Neural cell (in vitro differentiated cells): ENCODE results near the gene RUFY4. TPM values are rescaled to one million over a fixed set of nuclear protein-coding genes. Genes with fewer than 3 reads are reported as not detected.

Experiments used
- H2AFZ ChIP-seq: fragments of 200-600, 300-800 bp; sonication (generic), shearing (Covaris generic); 2 replicates; pipeline ENCODE4 v1.6.0; 2014; ENCODE audit warnings: low read depth, mild to moderate bottlenecking, antibody characterized with exemption, low read length, moderate library complexity
- H3F3A ChIP-seq: fragments of 200-600 bp; shearing (Covaris generic); 2 replicates; pipeline ENCODE4 v1.6.1; 2016; ENCODE audit warnings: mild to moderate bottlenecking, moderate library complexity, mixed read lengths, antibody characterized with exemption, low read length; ENCODE audit not compliant: insufficient read depth, poor library complexity, severe bottlenecking
- H3K27ac ChIP-seq: fragments of 200-600, 300-800 bp; sonication (generic), shearing (Covaris generic); 2 replicates; pipeline ENCODE4 v1.5.1; 2014; ENCODE audit warnings: mild to moderate bottlenecking, low read length, moderate library complexity
- H3K27me3 ChIP-seq: fragments of 300-800, 200-600 bp; sonication (generic), shearing (Covaris generic); 2 replicates; pipeline ENCODE4 v1.6.0; 2014; ENCODE audit warnings: mild to moderate bottlenecking, low read depth, low read length, moderate library complexity; ENCODE audit not compliant: insufficient read depth
- H3K36me3 ChIP-seq: fragments of 300-800, 200-600 bp; sonication (generic), shearing (Covaris generic); 2 replicates; pipeline ENCODE4 v1.5.1; 2014; ENCODE audit warnings: mild to moderate bottlenecking, antibody characterized with exemption, low read length, moderate library complexity; ENCODE audit not compliant: insufficient read depth
- H3K4me2 ChIP-seq: fragments of 300-800, 200-600 bp; sonication (generic), shearing (Covaris generic); 2 replicates; pipeline ENCODE4 v1.6.0; 2014; ENCODE audit warnings: mild to moderate bottlenecking, low read length
- H3K4me3 ChIP-seq: fragments of 300-800, 200-600 bp; sonication (generic), shearing (Covaris generic); 2 replicates; pipeline ENCODE4 v1.5.1; 2014; ENCODE audit warnings: mild to moderate bottlenecking, low read length, moderate library complexity
- H3K79me2 ChIP-seq: fragments of 200-600 bp; shearing (Covaris generic); replicated peaks from 2 replicates; pipeline ENCODE4 v1.6.0; 2014; ENCODE audit warnings: mild to moderate bottlenecking, low read length, moderate library complexity; ENCODE audit not compliant: insufficient read depth
- H3K9ac ChIP-seq: fragments of 300-800, 200-600 bp; sonication (generic), shearing (Covaris generic); 2 replicates; pipeline ENCODE4 v1.6.1; 2016; ENCODE audit warnings: mild to moderate bottlenecking, low read length, mixed read lengths
- H3K9me2 ChIP-seq: fragments of 200-600 bp; shearing (Covaris generic); 2 replicates; pipeline ENCODE4 v1.6.1; 2016; ENCODE audit warnings: mild to moderate bottlenecking, low read length, mixed read lengths; ENCODE audit not compliant: insufficient read depth
- H3K9me3 ChIP-seq: fragments of 200-600, 300-800 bp; sonication (generic), shearing (Covaris generic); 2 replicates; pipeline ENCODE4 v1.6.1; 2016; ENCODE audit warnings: mild to moderate bottlenecking, mixed run types, low read length, moderate library complexity, mixed read lengths
- H4K20me1 ChIP-seq: fragments of 200-600 bp; shearing (Covaris generic); 2 replicates; pipeline ENCODE4 v1.6.1; 2016; ENCODE audit warnings: mild to moderate bottlenecking, mixed run types; ENCODE audit not compliant: insufficient read depth
- CTCF ChIP-seq: fragments of 450-650 bp; IDR thresholded peaks from 2 replicates; pipeline ENCODE4 v1.5.1; 2014; ENCODE audit warnings: antibody characterized with exemption, mild to moderate bottlenecking, moderate library complexity; ENCODE audit not compliant: poor library complexity, severe bottlenecking
- EP300 ChIP-seq: fragments of 450-650 bp; conservative IDR thresholded peaks from 2 replicates; pipeline ENCODE4 v1.6.1; 2014; ENCODE audit warnings: antibody characterized with exemption, mild to moderate bottlenecking, moderate library complexity; ENCODE audit not compliant: poor library complexity, severe bottlenecking
- EZH2 ChIP-seq: fragments of 200-600, 300-800 bp; shearing (Covaris generic), sonication (generic); IDR thresholded peaks from 2 replicates; pipeline ENCODE4 v1.6.1; 2014; ENCODE audit warnings: antibody characterized with exemption, low read length, borderline replicate concordance, mild to moderate bottlenecking; ENCODE audit not compliant: insufficient read depth, poor library complexity, severe bottlenecking
- MXI1 ChIP-seq: fragments of 450-650 bp; conservative IDR thresholded peaks from 2 replicates; pipeline ENCODE4 v1.6.1; 2014; ENCODE audit warnings: antibody characterized with exemption, mild to moderate bottlenecking; ENCODE audit not compliant: poor library complexity, severe bottlenecking
- POLR2AphosphoS5 ChIP-seq: IDR thresholded peaks from 2 replicates; pipeline ENCODE4 v1.6.1; 2012
- RAD21 ChIP-seq: fragments of 450-650 bp; conservative IDR thresholded peaks from 2 replicates; pipeline ENCODE4 v1.6.1; 2014; ENCODE audit warnings: antibody characterized with exemption, mild to moderate bottlenecking, moderate library complexity
- REST ChIP-seq: IDR thresholded peaks from 2 replicates; pipeline ENCODE4 v1.6.1; 2012; ENCODE audit warnings: borderline replicate concordance
- SMC3 ChIP-seq: fragments of 450-650 bp; conservative IDR thresholded peaks from 2 replicates; pipeline ENCODE4 v1.6.1; 2014; ENCODE audit warnings: antibody characterized with exemption, mild to moderate bottlenecking, moderate library complexity; ENCODE audit not compliant: poor library complexity
- TAF1 ChIP-seq: IDR thresholded peaks from 2 replicates; pipeline ENCODE4 v1.6.1; 2012; ENCODE audit warnings: low read depth
- polyA plus RNA-seq: library from polyadenylated mRNA; depleted of rRNA; stranded (reverse); fragments of >200 nt; gene quantifications from 2 replicates; pipeline ENCODE4 v1.2.3, GENCODE V29; 2014

RUFY4 gene
- polyA plus RNA-seq, 1 donor from 2014 or later: not detected

GRCh38 chr2:218028562-218029348 lies 40.3 kb upstream of the RUFY4 start:
- no peaks in the 10 kb centered on the region for H3K79me2 ChIP-seq

GRCh38 chr2:218029366-218030360 lies 39.4 kb upstream of the RUFY4 start:
- H3K4me2 ChIP-seq: no peak overlapping the region
- no peak overlapping the region for H3K27ac ChIP-seq
- H3F3A ChIP-seq: no peaks in the 10 kb centered on the region
- peaks cover 19% of the 10 kb centered on the region for H3K27me3 ChIP-seq
- no peaks in the 10 kb centered on the region for H4K20me1 ChIP-seq
- no peaks in the 10 kb centered on the region for H3K9me3 ChIP-seq
- H3K36me3 ChIP-seq: no peaks in the 10 kb centered on the region
- H2AFZ ChIP-seq: no peak overlapping the region
- H3K4me3 ChIP-seq: no peak overlapping the region
- H3K9me2 ChIP-seq: no peaks in the 10 kb centered on the region
- TF ChIP-seq CTCF (no peak), MXI1 (no peak), SMC3 (no peak), POLR2AphosphoS5 (no peak), RAD21 (no peak), EP300 (no peak), REST (no peak), TAF1 (no peak), EZH2 (no peak)
- H3K79me2 ChIP-seq: no peaks in the 10 kb centered on the region
- no peak overlapping the region for H3K9ac ChIP-seq

More at GRCh38 chr2:218028562-218029348, 40.3 kb upstream of the RUFY4 start:
- TF ChIP-seq POLR2AphosphoS5: no peak
- Histone ChIP-seq H3F3A (no peaks in the 10 kb centered on the region), H3K9ac (no peak overlapping the region), H3K9me2 (no peaks in the 10 kb centered on the region), H3K9me3 (no peaks in the 10 kb centered on the region), H4K20me1 (no peaks in the 10 kb centered on the region), H3K27ac (no peak overlapping the region), H3K36me3 (no peaks in the 10 kb centered on the region), H2AFZ (no peak overlapping the region), H3K4me3 (no peak overlapping the region), H3K4me2 (no peak overlapping the region), H3K27me3 (peaks cover 10% of the 10 kb centered on the region)
